T-helper 2 cell treated with Interferon-gamma antibody and Interleukin-4, amounts not matched to agents 5 μg/mL and 100 μg/mL, for 36 hours (primary cell): ENCODE measurements around the gene IFNA8.
A peak's percentile ranks its signal among the peaks of the same experiment; 100 is the strongest.
"Not testable (repeated sequence)": the region's sequence is repeated elsewhere in the genome, so short reads cannot be mapped to it uniquely, and the experiment has no call there.

Experiments
- DNase-seq: peaks from one replicate; pipeline ENCODE4 v3.0.0; 2021; ENCODE audit warnings: low spot score
- H3K27ac Mint-ChIP-seq: one replicate; pipeline ENCODE4 v1.8.0; 2021; ENCODE audit warnings: mild to moderate bottlenecking, mixed read lengths
- H3K27me3 Mint-ChIP-seq: one replicate; pipeline ENCODE4 v1.8.0; 2021; ENCODE audit warnings: low read depth, mixed read lengths
- H3K36me3 Mint-ChIP-seq: one replicate; pipeline ENCODE4 v1.8.0; 2021; ENCODE audit warnings: low read depth, mixed read lengths
- H3K4me1 Mint-ChIP-seq: one replicate; pipeline ENCODE4 v1.8.0; 2021; ENCODE audit warnings: low read depth, mixed read lengths
- H3K4me3 Mint-ChIP-seq: one replicate; pipeline ENCODE4 v1.8.0; 2022; ENCODE audit warnings: mild to moderate bottlenecking, moderate library complexity, mixed read lengths
- H3K9me3 Mint-ChIP-seq: one replicate; pipeline ENCODE4 v1.8.0; 2021; ENCODE audit warnings: mixed read lengths

IFNA8 gene

GRCh38 chr9:21404146-21404545 is 4.8 kb upstream of the IFNA8 start:
- DNase-seq, result no peak
- Mint-ChIP-seq H3K4me3 (no peak overlapping the region), H3K36me3 (no peaks in the 10 kb centered on the region), H3K27me3 (peaks cover 68% of the 10 kb centered on the region), H3K4me1 (peaks cover 4% of the 10 kb centered on the region), H3K9me3 (no peaks in the 10 kb centered on the region), H3K27ac (no peak overlapping the region)

GRCh38 chr9:21412107-21412506 is 3.2 kb downstream of the IFNA8 start:
- H3K4me1 Mint-ChIP-seq, result no peaks in the 10 kb centered on the region
- no peaks in the 10 kb centered on the region for H3K9me3 Mint-ChIP-seq
- DNase-seq, result no peak
- no peaks in the 10 kb centered on the region for H3K36me3 Mint-ChIP-seq
- no peak overlapping the region for H3K27ac Mint-ChIP-seq
- peaks cover 36% of the 10 kb centered on the region for H3K27me3 Mint-ChIP-seq
- H3K4me3 Mint-ChIP-seq, result no peak overlapping the region

- H3K9me3 Mint-ChIP-seq, result no peaks in the 10 kb centered on the region
- H3K4me1 Mint-ChIP-seq, result no peaks in the 10 kb centered on the region
- peaks cover 31% of the 10 kb centered on the region for H3K27me3 Mint-ChIP-seq
- H3K4me3 Mint-ChIP-seq, result no peak overlapping the region
- H3K36me3 Mint-ChIP-seq, result no peaks in the 10 kb centered on the region
- no peak overlapping the region for H3K27ac Mint-ChIP-seq
- DNase-seq, result no peak
Measured at GRCh38 chr9:21413151-21413550, 4.2 kb downstream of the IFNA8 start.

GRCh38 chr9:21413624-21414023 is 4.7 kb downstream of the IFNA8 start:
- H3K27ac Mint-ChIP-seq, result no peak overlapping the region
- no peaks in the 10 kb centered on the region for H3K9me3 Mint-ChIP-seq
- no peak overlapping the region for H3K4me3 Mint-ChIP-seq
- H3K36me3 Mint-ChIP-seq, result no peaks in the 10 kb centered on the region
- H3K4me1 Mint-ChIP-seq, result no peaks in the 10 kb centered on the region
- peaks cover 31% of the 10 kb centered on the region for H3K27me3 Mint-ChIP-seq
- DNase-seq, result no peak

GRCh38 chr9:21414220-21414940 is 5.5 kb downstream of the IFNA8 start:
- Mint-ChIP-seq H3K27ac (no peak overlapping the region), H3K9me3 (no peaks in the 10 kb centered on the region), H3K4me3 (no peak overlapping the region), H3K27me3 (peaks cover 33% of the 10 kb centered on the region), H3K4me1 (no peaks in the 10 kb centered on the region), H3K36me3 (no peaks in the 10 kb centered on the region)
- DNase-seq, result no peak

GRCh38 chr9:21415493-21416267 is 6.8 kb downstream of the IFNA8 start:
- H3K36me3 Mint-ChIP-seq, result no peaks in the 10 kb centered on the region
- H3K4me3 Mint-ChIP-seq, result no peak overlapping the region
- no peaks in the 10 kb centered on the region for H3K9me3 Mint-ChIP-seq
- peaks cover 26% of the 10 kb centered on the region for H3K27me3 Mint-ChIP-seq
- no peak overlapping the region for H3K27ac Mint-ChIP-seq
- no peaks in the 10 kb centered on the region for H3K4me1 Mint-ChIP-seq
- no peak for DNase-seq

GRCh38 chr9:21428235-21428634 is 19.3 kb downstream of the IFNA8 start:
- DNase-seq, result no peak
- no peaks in the 10 kb centered on the region for H3K4me1 Mint-ChIP-seq
- H3K36me3 Mint-ChIP-seq, result no peaks in the 10 kb centered on the region
- H3K27ac Mint-ChIP-seq, result no peak overlapping the region
- H3K27me3 Mint-ChIP-seq, result peaks cover 69% of the 10 kb centered on the region
- H3K4me3 Mint-ChIP-seq, result no peak overlapping the region
- no peaks in the 10 kb centered on the region for H3K9me3 Mint-ChIP-seq

- no peak overlapping the region for H3K27ac Mint-ChIP-seq
- H3K27me3 Mint-ChIP-seq, result peaks cover 73% of the 10 kb centered on the region
- no peaks in the 10 kb centered on the region for H3K4me1 Mint-ChIP-seq
Measured at GRCh38 chr9:21429191-21429590, 20.3 kb downstream of the IFNA8 start.

GRCh38 chr9:21432672-21433425 is 23.9 kb downstream of the IFNA8 start:
- Mint-ChIP-seq H3K4me1 (no peaks in the 10 kb centered on the region), H3K36me3 (no peaks in the 10 kb centered on the region), H3K27ac (no peak overlapping the region), H3K4me3 (no peak overlapping the region), H3K9me3 (no peaks in the 10 kb centered on the region), H3K27me3 (peaks cover 60% of the 10 kb centered on the region)
- DNase-seq, result no peak

More at GRCh38 chr9:21429191-21429590, 20.3 kb downstream of the IFNA8 start:
- Mint-ChIP-seq H3K4me3 (no peak overlapping the region), H3K36me3 (no peaks in the 10 kb centered on the region), H3K9me3 (no peaks in the 10 kb centered on the region)
- no peak for DNase-seq

- peaks cover 47% of the 10 kb centered on the region for H3K27me3 Mint-ChIP-seq
- H3K4me3 Mint-ChIP-seq, result no peak overlapping the region
- DNase-seq, result no peak
- H3K9me3 Mint-ChIP-seq, result no peaks in the 10 kb centered on the region
- H3K27ac Mint-ChIP-seq, result no peak overlapping the region
- no peaks in the 10 kb centered on the region for H3K36me3 Mint-ChIP-seq
- H3K4me1 Mint-ChIP-seq, result no peaks in the 10 kb centered on the region
Measured at GRCh38 chr9:21434202-21435014, 25.5 kb downstream of the IFNA8 start.

- not testable (repeated sequence) for DNase-seq, H3K4me3 Mint-ChIP-seq, H3K36me3 Mint-ChIP-seq, H3K4me1 Mint-ChIP-seq, H3K9me3 Mint-ChIP-seq, H3K27ac Mint-ChIP-seq
- peaks cover 41% of the 10 kb centered on the region for H3K27me3 Mint-ChIP-seq
Measured at GRCh38 chr9:21435015-21435383, 26.1 kb downstream of the IFNA8 start.

GRCh38 chr9:21440139-21440538 is 31.2 kb downstream of the IFNA8 start, which contains the start of gene IFNA1:
TSS of gene IFNA1 (plus strand) at chr9:21440439. CDS start at chr9:21440508, 69 bp downstream.
- Mint-ChIP-seq H3K4me3 (no peak within 1 kb of the TSS), H3K9me3 (no peaks in the 10 kb centered on the region), H3K4me1 (peaks cover 12% of the 10 kb centered on the region), H3K27ac (no peak within 1 kb of the TSS), H3K27me3 (peaks cover 30% of the 10 kb centered on the region), H3K36me3 (no peaks in the 10 kb centered on the region)
- no peak for DNase-seq

- DNase-seq, result no peak
- Mint-ChIP-seq H3K27me3 (peaks cover 27% of the 10 kb centered on the region), H3K27ac (no peak overlapping the region), H3K9me3 (no peaks in the 10 kb centered on the region), H3K4me1 (peaks cover 12% of the 10 kb centered on the region), H3K4me3 (peak overlapping the region; percentile 41), H3K36me3 (no peaks in the 10 kb centered on the region)
Measured at GRCh38 chr9:21443849-21444625, 35.1 kb downstream of the IFNA8 start.
